Keratinocyte (primary cell): ENCODE measurements around the gene POLR3F.

Experiments used
- CTCF ChIP-seq, 3 experiments: IDR thresholded peaks in 1 of 3; conservative IDR thresholded peaks in 1 of 3; optimal IDR thresholded peaks in 1 of 3; 2 replicates in 2 of 3; 3 replicates in 1 of 3; pipeline versions ENCODE3 to v1.5.1; 2011; ENCODE audit warnings: low read length in 3 of 3, mild to moderate bottlenecking in 3 of 3, moderate library complexity in 2 of 3, control low read depth in 1 of 3, inconsistent platforms in 1 of 3; ENCODE audit not compliant: insufficient read depth in 2 of 3; ENCODE audit errors: extremely low read depth in 1 of 3
- EZH2 ChIP-seq: IDR thresholded peaks from one replicate; pipeline ENCODE4 v1.6.1; 2012; ENCODE audit warnings: inconsistent platforms, mild to moderate bottlenecking, low read length, moderate library complexity

GRCh38 chr20:18465536-18466200, 1.5 kb upstream of the POLR3F start:
- TF ChIP-seq CTCF (optimal IDR thresholded peaks at IDR 0.05 in 1 of 3, IDR thresholded peaks at IDR 0.05 in 1 of 3, conservative IDR thresholded peaks at IDR 0.05 in 1 of 3; ENCODE audit: extremely low read depth in 1 of 3, insufficient read depth in 2 of 3, low read length in 3 of 3): no peak
- no peak for TF ChIP-seq EZH2
